NCI-H2227 (cell line): ENCODE data around the gene STK33.

Experiments
- DNase-seq: peaks from one replicate; lab custom pipeline; 2025; ENCODE audit not compliant: unreplicated experiment; lab: John Stamatoyannopoulos, UW

The STK33 gene

DNA sequence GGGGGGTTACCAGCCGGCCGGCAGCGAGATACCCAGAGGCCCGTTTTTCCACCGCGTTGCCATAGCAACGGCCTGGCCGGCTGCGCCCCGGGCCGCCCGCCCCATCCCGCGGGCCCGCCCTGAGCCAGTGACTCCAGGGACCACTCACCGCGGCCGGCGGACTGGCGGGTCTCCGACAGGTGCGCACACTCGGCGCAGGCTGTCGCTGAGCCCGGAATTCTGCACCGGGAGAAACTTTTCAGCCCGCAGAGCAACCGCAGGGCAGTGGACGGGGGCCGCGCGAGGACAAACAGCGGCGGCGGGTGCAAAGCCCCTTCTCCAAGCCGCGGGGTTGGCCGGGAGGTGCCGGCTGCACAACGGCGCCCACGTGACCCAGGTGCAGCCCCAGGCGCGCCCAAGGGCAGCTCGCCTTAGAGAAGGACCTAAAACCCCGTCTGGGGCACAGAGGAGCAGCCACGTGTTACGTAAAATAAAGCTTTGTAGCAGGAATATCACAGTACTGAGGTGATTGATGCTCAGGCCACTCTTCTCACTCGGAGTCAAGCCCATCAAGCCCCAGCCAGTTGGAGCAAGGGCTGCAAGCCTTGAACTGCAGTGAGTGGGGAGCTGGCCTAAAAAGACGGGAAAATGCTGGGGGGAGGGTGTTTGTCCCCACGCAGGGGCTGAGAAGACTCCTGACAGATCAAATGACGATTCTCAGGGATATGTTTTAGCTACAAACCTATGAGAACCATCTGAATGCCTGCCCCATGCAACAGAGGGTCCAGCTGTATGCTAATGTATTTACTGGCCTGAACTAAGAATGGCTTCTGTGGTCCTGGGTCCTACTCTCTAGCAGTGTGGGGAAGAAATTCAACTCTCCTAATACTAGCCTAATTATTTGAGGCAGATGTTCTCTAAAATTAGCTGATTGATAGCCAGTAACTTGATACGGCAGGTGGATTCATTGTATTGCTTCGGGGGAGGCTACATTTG is at the start of gene STK33:
TSS of gene STK33 (minus strand) at position 294 of the 975 bp plus-strand sequence. CDS start 119,323 bp downstream, outside the sequence.
- peak; percentile 90 for DNase-seq

DNA sequence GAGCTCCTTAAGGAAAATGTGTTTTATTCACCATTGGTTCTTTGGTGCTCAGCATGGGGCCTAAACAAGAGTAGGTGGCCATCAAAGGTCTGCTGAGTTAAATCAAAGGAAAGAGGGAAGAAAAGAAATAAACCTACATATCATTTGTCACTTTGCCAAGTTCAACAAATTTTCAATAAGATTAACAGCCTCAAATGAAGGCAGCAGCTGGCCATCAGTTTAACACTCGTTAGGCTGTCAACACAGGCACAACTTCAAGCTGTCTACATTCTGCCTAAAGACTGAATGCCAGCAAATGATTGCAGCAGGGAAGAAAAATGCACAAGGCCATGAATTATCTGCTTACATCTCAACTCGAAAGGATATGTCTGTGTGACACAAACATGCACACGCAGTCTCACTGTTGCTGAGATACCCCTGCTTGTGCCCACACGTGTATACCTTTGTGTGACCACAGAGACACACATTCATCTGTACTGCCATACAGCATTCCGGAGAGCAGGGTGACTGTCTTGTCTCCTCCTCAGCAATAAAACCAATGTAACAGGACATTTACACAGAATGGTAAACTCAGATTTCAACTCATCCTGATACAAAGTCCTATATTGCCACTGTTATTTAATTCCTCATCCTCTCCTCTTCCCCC is 48.3 kb upstream of the STK33 start:
- no peak for DNase-seq

DNA sequence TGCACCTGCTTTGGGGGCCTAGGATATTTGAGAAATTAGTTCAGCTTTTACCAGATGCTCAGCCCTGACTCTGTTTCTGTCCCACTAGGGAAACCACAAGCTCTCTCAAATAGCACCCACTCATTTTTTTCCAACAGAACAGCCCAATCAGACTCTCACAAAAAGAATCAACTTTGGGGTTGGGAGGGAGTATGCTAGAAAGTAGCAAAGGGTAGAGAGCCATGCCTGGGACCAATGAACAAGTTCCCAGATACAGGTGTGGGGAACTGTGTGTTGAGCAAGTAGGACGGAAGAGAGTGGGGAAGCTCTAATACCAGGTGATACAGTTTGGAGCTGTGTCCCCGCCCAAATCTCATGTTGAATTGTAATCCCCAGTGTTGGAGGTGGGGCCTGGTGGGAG is 47.3 kb upstream of the STK33 start:
- no peak for DNase-seq

DNA sequence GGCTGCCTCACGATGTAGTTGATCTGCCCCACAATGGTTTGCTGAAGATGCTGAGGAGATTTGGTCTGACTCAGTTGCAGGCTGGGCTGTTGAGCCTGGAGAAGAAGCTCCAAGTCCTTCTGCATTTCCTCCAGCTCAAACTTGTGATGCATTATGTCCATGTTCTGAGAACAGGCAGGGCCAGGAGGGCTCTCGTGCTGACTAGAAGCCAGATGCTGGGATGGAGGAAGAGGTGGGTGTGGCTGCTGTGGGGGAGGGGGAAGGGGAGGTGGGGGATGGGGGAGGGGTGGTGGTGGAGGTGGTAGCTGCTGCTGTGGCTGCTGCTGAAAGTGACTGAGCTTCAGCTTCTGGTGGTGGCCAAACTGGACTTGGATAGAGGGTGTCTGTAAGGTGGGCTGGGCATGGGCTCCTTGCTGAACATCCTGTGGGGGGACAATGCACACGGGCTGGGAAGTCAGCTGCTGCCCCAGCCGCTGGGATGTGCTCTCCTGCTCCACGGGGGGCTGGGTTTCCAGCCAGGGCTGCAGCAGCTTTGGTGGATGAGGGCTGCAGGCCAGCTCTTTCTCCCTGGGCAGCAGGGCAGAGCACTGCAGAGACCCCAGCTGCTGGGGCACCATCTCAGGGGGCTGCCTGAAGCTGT is 46.4 kb upstream of the STK33 start:
- DNase-seq = no peak

DNA sequence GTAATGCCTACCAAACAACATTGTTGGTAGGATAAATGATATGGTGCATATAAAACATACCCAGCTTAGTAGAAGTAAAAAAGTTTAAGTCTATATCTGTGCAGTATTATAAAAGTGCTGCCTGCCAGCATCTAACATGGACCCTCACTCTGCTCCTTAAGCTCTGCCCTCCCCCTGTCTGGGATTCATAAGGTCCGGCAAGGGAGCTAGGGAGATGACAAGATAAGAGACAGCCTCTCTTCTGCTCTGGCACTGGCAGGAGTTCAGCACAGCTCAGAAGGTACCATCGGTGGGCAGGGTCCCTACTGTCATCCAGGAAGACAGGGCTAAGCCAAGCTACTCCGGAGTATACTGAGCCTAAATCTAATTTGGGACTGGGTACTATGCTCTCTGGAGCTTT is 45.6 kb upstream of the STK33 start:
- no peak for DNase-seq

DNA sequence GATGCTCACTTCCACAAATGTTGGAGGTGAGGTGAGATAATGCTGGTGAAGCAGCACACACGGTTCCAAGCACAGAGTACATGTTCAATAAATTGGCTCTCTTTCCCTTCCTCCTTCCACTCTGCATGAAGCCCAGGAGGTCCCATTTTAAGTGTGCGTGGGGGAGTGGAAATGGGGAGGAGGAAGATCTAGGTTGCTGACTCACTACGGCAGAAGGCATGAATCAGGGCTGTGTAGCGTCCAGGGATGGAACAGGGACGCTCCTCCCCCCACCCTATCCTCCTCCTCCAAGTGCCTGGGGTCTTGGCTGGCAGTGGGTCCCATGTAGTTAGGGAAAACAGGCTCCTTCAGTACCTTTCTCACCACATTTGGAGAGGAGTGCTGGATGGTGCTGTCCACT is 44.3 kb upstream of the STK33 start:
- no peak for DNase-seq

DNA sequence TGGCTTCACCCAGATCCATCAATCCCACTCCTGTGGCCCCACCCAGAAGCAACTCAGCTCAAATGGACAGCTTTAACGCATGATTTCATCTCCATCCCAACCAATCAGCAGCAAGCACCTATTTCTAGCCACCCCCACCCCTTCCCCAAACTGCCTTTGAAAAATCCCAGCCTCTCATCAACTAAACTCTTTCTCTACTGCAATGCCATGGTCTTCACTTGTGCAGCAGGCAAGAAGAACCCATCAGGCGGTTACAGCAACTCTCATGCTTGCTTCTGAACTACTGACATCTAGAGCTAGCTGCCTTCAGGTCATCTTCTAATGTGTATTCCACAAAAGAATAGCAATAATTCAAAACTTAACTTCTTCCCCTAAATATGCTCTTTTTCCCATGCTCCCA is 42.1 kb upstream of the STK33 start:
- DNase-seq = no peak

DNA sequence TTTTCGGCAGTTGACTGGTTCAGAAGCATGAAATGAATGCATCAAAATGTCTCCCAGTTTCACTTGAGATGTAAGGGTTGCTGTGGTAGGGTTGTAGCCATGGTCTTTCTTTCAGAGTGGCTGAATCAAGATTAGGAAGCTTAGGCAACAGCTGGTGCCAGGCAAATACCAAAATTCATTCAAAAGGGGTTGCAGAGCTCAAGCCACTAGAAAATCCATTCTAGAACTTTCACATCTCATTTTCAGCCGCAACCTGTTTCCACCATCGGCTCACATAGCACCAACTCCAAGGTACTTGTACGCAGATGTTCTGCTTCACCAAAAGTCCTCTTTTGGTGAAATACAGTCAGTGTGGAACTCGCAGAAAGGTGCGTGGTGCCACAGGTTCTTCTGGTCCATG is 40.5 kb upstream of the STK33 start:
- no peak for DNase-seq

DNA sequence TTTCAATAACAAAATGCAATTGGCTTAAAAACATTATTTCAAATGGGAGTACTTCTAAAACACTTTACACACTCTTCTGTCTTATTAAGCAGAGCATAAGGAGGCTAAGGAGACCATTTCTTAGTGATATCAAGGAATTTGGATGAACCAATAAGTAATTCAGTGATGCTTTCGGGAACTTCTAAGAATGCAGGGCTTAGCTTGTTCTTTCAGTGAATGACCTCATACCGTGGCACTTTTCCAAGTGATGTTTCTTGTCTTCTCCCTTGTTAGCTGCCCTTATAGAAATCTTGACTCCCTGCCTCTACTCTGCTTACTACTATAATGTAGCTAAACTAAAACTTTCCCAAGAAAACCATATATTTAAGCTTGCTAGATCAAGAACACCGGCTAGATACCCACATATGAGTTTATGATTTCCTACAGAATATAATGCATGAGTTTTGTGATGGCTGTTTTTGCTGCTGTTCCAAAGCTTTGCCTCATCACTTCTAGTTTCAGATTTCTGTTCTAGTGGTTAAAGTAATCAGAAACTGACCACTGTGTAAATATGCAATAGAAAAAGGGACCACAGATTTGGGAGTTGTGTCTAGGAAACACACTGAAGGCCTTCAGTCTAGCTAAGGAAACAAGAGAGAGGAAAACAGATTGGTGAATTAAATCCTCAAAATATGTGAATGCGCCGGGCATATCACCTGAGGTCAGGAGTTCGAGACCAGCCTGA is 37.5 kb upstream of the STK33 start:
- no peak for DNase-seq

DNA sequence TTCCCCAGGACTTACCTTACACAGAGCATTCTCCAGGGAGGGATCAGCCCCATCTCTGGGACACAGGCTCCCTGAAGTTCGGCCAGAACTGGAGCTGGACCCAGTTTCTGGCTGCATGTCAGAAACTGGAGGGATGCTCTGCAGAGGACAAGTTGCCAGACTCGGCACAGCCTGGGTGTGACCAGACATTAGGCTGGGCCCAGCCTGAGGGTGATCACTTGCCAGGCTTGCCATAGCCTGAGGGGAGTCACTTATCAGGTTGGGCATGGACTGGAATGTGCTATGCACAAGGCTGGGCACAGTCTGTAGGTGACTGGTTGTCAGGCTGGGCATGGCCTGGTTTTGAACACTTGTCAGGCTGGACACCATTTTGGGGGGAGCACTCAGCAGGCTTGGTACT is 30.7 kb upstream of the STK33 start:
- DNase-seq = no peak

DNA sequence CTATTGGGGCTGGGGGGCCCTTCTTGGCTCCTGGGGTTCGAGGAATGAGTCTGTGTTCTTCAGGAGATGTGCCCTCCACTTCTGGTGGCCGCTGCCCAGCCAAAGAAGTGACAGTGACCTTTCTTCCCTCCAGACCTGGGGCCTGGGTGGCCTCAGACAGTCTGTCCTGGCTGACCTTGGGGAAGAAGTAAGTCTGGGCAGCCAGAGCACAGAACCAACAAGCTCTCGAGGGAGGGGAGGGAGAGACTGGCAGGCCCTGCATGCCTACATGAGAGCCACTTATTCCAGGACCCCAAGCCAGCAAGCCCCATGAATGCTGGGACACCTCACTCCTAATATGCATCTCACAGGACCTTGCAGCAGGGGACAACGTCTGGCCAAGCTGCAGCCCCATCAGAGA is 27.1 kb upstream of the STK33 start:
- DNase-seq = no peak

DNA sequence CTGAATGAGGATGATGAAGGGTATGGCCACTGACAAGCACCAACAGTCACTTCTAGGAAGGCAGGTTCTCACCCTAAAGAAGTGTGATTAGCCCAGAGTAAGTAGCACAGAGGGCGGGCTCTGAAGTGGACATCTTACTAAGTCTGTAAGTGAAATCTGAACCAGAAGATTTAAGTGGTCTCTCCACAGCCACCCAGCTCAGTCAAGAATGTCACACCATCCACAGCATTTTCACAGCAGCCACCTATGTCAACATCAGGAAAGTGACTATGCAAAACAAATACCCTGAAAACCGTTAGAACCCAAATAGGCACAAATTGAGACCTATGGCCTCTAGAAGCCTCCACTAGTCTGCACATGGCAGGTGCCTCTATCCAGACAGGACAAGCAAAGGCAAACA is 23.0 kb upstream of the STK33 start:
- DNase-seq = no peak

DNA sequence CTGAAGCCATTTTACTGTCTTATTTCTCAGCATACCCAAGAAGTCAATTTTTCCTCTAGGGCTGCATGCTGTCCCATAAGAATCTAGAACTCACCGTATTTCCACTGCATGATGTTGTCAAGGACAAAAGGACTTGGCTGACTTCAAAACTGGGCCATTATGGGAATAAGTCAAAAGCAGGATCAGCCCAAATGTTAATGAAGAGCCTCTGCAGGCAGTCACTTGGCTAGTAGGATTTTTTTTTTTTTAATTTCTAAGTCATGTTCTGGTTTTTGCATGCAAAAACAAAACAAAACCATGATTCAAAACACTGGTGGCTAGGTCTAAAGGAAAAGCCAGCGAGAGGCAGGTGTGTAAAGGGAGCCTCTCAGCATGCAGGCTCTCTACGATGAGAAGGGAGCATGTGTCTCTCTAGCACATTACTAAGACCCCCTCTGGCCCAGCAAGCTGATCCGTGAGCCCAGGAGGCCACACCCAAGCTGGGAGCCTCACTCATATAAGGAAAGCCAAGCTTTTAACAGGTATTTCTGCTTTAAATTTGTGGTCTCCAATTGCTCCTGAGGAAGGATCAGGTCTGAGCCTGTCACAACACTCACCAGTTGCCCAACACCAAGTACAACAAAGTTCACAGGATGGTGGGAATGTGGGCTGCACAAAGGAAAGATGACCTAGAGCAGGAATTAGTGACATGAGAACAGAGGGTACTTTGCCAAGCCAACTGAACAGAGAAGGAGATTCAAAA is 21.4 kb upstream of the STK33 start:
- no peak for DNase-seq

DNA sequence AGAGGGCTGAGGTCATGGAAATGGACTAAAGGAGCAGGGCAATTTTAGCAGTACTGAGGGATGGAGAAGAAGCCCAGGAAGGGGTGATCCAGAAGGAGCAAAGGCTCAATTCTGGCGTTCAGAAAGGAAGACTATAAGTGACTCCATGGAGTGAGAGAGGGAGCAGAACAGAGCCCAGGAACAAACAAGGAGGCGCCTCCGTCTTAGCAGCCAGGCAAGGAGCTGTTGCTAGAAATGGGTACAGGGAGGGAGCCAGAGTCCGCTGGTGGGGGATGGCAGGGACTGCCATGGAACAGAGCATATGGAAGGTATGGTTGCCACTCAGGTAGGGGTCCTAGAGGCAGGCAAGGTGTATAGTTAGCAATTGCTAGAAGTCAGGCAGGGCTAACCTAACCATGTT is 20.5 kb upstream of the STK33 start:
- DNase-seq = no peak

DNA sequence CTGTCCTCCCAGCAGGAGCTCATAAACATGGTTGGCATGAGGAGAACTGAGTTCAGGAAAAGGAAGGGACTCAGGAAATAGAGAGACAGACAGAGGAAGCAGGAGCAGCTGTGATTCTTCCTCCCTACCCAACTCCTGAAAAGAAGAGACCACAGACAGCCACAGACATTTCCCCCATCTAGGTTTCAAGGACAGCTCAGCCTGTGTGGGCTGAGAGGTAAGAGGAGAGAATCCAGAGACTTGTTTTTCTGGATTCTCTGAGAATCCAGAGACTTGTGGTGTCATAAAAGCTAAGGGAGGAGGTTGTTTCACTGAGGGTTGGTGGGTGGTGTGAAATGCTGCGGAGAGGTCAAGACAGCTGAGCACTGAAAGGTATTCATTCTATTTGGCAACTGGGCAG is 19.0 kb upstream of the STK33 start:
- DNase-seq = no peak

DNA sequence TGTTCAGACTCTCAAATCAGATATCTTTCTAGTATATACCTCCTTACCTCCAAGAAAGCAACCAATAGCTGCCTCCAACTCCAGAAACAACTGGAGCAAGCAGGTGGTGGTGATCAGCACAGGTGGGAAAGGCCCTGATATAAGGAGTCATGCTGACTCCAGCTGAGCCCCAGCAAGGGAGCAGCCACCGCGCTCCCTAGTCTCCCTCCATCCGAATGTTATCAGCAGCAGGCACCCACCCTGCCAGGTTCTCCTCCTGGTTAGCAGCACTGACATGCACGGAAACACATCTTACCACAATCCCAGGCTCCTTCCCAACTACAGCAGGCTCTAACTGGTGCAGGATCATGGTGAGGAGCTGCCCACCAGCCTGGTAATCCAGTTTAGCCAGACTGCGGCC is 18.5 kb upstream of the STK33 start:
- no peak for DNase-seq

DNA sequence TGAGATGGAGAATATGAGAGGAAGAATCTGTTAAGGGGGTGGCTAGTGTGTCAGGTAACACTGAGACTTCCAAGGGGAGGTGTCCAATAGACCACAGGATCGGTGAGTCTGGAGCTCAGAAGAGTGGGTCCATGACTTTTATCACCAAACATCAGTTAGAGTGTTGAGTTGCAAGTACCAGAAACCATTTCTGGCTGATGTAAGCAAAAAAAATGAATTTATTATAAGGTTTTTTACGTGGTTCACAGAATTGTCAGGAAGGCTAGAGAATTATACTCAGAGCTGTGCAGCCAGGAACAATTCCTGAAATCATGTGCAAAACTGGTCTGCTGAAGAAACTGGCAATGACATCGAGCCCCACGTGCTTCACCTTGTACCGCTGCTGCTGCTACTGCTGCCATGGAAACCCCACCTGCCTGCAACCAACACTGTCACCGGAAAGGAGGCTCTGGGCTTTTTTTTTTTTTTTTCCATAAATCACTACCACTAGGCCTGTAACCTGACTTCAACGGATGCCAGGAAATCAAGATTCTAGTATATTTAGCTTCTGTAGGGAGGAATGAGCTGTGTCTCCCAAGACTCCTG is 16.6 kb upstream of the STK33 start:
- DNase-seq = peak; percentile 77

DNA sequence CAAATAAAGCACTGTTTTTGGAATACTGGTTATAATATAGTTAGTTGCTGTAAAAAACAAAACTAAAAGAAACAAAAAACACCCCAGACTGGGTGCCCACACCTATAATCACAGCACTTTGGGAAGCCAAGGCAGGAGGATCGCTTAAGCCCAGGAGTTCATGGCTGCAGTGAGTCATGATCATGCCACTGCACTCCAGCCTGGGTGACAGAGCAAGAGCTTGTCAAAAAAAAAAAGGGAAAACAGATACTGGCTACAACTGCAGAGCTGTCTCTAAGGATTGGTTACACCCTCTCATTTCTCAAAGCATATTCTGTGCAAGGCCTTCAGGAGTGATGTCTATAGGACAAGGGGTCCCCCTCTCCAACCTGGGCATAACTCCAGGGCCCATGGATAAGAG is 14.6 kb upstream of the STK33 start:
- no peak for DNase-seq

DNA sequence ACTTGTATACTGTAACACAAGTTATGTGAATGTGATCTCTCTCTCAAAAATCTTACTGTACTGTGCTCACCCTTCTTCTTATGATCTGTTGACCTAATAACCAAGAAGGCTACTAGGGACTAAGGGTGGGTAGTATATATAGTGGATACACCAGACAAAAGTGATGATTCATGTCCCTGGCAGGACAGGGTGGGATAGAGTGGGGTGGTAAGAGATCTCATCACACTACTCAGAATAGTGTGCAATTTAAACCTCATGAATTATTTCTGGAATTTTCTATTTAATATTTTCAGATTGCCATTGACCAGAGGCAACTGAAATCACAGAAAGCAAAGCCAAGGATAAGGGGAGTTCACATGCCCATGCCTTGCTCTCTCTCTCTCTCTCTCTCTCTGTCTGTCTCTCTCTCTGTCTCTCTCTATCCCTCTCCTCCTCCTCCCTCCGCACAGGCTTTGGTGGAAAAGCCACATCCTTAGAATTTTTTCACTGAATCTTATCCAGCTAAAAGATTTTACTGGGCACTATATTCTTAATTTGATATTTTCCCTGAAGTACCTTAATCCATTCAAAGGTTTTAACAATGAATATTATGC is 12.0 kb upstream of the STK33 start:
- no peak for DNase-seq
